Stimulated activated naive CD4-positive, alpha-beta T cell (primary cell): ENCODE results near the gene THAP10.
"Not testable (repeated sequence)": the region's sequence is repeated elsewhere in the genome, so short reads cannot be mapped to it uniquely, and the experiment has no call there.

Experiments
- DNase-seq, 6 experiments: peaks; one replicate each; lab custom pipeline; 2025; lab: John Stamatoyannopoulos, UW

THAP10 gene

DNA sequence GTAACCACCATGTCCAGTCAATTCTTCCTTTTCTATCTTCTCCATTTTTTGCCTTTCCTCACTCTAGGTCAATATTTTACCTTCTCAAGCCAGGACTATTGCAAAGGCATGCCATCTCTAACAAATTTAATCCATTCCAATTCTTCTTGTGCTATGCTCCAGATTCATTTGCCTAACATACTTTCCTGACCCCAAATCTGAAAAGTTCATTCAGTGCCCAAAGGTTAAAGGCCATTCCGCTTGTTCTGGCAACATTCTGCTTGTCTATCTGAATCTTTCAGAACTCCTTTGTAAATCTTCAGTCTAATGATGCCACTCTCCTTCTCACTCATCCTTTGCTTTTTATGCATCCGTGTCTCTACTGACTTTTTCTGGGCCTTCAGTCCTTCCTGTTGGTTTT is 15.6 kb downstream of the THAP10 start:
- no peak for DNase-seq

GRCh38 chr15:70876011-70876410 is 16.2 kb downstream of the THAP10 start:
- no peak for DNase-seq

DNA sequence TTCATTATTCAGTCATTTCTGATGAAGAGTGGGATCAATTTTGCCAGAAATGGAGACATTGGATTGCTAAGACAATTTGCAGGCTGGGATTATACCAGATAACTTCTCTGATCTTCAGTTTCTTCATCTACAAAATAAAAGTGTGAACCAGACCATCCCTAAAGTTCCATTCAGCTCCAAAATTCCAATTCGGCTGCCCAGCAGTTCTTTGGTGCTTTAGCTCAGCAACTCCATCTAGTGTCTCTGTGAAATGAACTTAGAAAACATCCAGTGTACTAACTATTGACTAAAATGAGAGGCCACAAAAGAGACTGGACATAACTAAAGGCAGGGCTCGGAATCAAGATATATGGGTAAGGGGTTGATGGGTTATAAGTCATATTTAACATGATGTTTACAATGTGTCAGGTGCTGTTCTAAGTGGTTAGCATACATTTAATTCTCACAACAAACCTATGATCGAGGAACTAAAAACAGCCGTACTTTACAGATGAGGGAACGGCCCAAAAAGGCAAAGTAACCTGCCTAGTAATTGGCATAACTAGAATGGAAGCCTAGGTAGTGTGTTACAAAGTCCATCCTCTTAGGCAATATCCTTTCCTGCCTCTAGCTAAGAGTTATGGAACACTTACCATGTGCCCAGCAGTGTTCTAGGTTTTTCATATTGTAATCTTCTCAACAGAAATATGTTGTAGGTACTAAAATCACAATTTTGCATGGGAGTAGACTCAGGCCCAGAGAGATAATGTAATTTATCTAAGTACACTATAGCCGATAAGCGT is 17.0 kb downstream of the THAP10 start:
- no peak for DNase-seq

GRCh38 chr15:70873232-70874054 is 18.8 kb downstream of the THAP10 start:
- no peak for DNase-seq

GRCh38 chr15:70871490-70871889 is 20.7 kb downstream of the THAP10 start:
- DNase-seq: not testable (repeated sequence)

- no peak for DNase-seq
Measured at GRCh38 chr15:70870051-70870450, 22.2 kb downstream of the THAP10 start.

DNA sequence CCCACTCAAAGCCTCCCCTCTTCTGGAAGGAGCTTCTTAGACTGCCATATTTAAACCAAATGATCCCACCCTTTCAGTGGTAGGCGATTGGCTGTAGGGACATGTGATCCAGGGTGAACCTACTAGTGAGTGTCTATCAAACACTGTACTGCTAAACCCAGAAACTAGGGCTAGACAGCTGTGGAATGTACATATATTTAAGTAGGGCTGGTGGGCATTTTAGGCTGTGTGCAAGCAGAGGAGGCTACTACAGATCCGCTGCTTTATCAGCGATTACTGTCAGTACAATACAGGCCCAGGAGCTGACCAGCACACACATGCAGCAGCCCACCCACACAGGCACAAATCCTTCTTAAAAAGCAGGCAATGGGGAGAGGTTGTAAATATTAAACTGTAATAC is 22.9 kb downstream of the THAP10 start:
- no peak for DNase-seq

GRCh38 chr15:70867911-70868467 is 24.2 kb downstream of the THAP10 start:
- DNase-seq: no peak

- DNase-seq: no peak
Measured at GRCh38 chr15:70866982-70867641, 25.1 kb downstream of the THAP10 start.

GRCh38 chr15:70863450-70864218 is 28.6 kb downstream of the THAP10 start:
- no peak for DNase-seq

DNA sequence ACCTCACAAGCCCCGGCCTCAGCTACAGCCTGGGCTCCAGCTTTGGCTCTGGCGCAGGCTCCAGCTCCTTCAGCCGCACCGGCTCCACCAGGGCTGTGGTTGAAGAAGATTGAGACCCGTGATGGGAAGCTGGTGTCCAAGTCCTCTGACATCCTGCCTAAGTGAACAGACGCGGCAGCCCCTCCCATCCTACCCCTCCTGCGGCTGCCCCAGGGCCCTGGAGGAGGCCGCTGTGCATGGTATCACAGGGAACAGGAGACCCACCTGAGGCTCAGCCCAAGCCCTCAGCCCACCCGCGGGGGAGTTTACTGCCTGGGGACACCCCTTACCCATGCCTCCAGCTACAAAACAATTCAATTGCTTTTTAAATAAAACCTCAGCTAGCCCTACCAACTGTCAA is 32.2 kb downstream of the THAP10 start:
- DNase-seq: no peak

DNA sequence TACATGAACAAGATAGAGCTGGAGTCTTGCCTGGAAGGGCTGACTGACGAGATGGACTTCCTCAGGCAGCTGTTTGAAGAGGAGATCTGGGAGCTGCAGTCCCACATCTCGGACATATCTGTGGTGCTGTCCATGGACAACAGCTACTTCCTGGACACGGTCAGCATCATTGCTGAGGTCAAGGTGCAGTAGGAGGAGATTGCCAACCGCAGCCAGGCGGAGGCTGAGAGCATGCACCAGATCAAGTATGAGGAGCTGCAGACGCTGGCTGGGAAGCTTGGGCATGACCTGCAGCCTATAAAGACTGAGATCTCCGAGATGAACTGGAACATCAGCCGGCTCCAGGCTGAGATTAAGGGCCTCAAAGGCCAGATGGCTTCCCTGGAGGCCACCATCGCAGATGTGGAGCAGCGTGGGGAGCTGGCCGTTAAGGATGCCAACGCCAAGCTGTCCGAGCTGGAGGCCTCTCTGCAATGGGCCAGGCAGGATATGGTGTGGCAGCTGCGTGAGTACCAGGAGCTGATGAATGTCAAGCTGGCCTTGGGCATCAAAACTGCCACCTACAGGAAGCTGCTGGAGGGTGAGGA is 32.8 kb downstream of the THAP10 start:
- no peak for DNase-seq

DNA sequence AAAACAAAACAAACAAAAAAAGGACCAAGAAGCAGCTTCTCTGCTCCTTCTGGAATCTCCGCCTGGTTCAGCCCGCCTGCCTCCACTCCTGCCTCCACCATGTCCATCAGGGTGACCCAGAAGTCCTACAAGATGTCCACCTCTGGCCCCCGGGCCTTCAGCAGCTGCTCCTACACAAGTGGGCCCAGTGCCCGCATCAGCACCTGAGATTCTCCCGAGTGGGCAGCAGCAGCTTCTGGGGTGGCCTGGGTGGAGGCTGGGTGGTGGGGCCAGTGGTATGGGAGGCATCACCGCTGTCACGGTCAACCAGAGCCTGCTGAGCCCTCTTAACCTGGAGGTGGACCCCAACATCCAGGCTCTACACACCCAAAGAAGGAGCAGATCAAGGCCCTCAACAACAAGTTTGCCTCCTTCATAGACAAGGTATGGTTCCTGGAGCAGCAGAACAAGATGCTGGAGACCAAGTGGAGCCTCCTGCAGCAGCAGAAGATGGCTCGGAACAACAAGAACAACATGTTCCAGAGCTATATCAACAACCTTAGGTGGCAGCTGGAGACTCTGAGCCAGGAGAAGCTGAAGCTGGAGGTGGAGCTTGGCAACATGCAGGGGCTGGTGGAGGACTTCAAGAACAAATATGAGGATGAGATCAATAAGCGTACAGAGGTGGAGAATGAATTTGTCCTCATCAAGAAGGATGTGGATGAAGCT is 33.5 kb downstream of the THAP10 start:
- DNase-seq: not testable (repeated sequence)

DNA sequence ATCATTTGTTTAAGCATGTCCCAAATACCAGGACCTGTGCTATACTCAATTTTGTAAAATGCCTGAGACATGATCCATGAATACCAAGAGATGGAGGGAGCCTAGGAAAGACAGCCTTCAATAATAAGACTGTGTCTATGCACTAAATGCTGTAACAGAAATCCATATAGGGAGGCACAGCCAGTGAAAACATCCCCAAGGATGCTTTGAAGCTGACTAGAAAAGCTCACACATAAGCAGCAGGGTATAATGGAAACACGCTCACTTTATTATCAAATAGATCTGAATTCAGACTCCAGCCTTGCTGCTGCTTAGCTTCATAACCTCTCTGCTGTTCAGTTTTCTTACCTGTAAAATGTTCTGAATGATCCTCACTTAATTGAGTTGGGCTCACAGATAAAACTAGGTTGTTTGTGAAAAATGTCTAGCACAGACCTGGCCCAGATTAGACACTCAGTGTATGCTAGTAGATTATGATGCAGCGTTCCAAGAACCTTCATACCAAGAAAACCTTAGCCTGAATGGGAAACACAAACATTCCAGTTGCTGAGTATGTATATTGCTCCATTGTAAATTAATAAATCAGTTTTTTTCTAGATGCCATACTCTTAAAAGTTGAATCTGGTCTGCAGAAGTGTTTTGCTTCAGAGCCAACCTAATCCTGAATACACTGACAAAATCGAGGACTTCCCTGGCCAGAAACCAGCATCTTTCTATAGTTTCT is 34.5 kb downstream of the THAP10 start:
- DNase-seq: no peak

GRCh38 chr15:70856884-70857561 is 35.2 kb downstream of the THAP10 start:
- DNase-seq: no peak

- no peak for DNase-seq
Measured at GRCh38 chr15:70856177-70856883, 35.9 kb downstream of the THAP10 start.

DNA sequence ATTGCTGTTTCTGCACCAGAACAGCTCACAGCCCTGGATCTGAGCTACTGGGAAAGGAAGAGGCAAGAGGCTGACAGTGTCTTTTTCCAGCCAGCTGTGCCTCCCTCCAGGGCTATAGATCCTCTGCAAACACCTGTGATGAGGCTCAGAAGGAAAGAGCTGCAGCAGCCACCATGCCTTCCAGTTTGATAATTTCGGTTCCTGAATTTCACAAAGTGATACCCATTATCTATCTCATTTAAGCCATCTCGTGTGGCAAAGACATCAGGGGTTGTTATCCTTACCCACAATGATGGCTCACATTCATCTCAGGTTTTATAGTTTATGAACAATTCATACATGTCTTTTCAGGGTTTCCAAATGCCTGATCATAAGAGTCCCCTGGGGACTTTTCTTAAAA is 36.5 kb downstream of the THAP10 start:
- DNase-seq: no peak

DNA sequence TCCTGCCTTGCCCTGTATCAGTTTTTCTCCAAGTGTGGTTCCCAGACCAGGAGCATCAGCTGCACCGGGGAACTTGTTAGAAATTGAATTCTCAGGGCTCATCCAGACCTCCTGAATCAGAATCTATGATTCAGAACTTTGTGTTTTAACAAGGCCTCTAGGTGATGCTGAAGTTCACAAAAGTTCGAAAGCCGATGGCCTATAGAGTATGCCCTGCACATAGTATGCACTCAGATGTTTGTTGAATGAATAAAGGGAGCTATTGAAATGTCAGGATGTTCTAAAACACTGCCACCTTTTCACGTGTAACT is 37.6 kb downstream of the THAP10 start:
- no peak for DNase-seq
